HepG2 (cell line): ENCODE results near the gene C5orf15. TPM values are rescaled to one million over a fixed set of nuclear protein-coding genes. Genes with fewer than 3 reads are reported as not detected.

Experiments
- ATAC-seq: fragments of 200-7000 bp; cut with Tn5 transposase; 3 replicates; pipeline ENCODE4 v1.9.1; 2020; ENCODE audit warnings: mild to moderate bottlenecking, moderate library complexity
- BruUV-seq: library from RNA; stranded (reverse); fragments of 400-500 nt; replicated peaks from 2 replicates; lab custom pipeline; 2021; lab: Mats Ljungman, UMichigan
- CTCF ChIA-PET: fragments of 300-600 bp; formaldehyde crosslinking; extraction: SDS; loops from one replicate; lab custom pipeline; 2021; ENCODE audit warnings: low total read pairs, inconsistent platforms, low intra/inter-chr PET ratio; lab: Yijun Ruan, JAX
- POLR2A ChIA-PET: fragments of 350-600 bp; sonication (Branson Sonifier 250); formaldehyde crosslinking; loops from one replicate; lab custom pipeline; 2020; ENCODE audit warnings: antibody characterized with exemption, inconsistent platforms; lab: Yijun Ruan, JAX
- DNase-seq: peaks from one replicate; pipeline ENCODE4 v3.0.0-alpha.2; 2015; ENCODE audit warnings: low spot score
- FAIRE-seq: peaks from 3 replicates; lab custom pipeline; 2011; peaks lifted over from hg19 to GRCh38; lab: Jason Lieb, UNC
- H2AFZ ChIP-seq: one replicate; pipeline ENCODE4 v1.6.1; 2011; ENCODE audit warnings: low read length, inconsistent platforms
- H3K27ac ChIP-seq: fragments of 300-600 bp; 3 replicates; pipeline ENCODE4 v1.8.0; 2011; ENCODE audit warnings: mixed run types, mild to moderate bottlenecking, mixed read lengths, low read length, inconsistent platforms; ENCODE audit not compliant: insufficient read depth; ENCODE audit errors: extremely low read length
- H3K27me3 ChIP-seq, 2 experiments: fragments of 200-600 bp in 1 of 2; 2 replicates in 1 of 2; 3 replicates in 1 of 2; pipeline versions ENCODE4 v1.6.0 to v1.8.0; 2011; ENCODE audit warnings: low read length in 2 of 2, mild to moderate bottlenecking in 2 of 2, moderate library complexity in 2 of 2, inconsistent platforms in 1 of 2; ENCODE audit not compliant: insufficient read depth in 2 of 2, control insufficient read depth in 1 of 2
- H3K36me3 ChIP-seq, 2 experiments: fragments of 200-600 bp in 1 of 2; replicated peaks in 1 of 2; 2 replicates in 1 of 2; 3 replicates in 1 of 2; pipeline versions ENCODE4 v1.5.1 to v1.8.0; 2011; ENCODE audit warnings: low read length in 2 of 2, inconsistent platforms in 1 of 2; ENCODE audit not compliant: insufficient read depth in 2 of 2, control insufficient read depth in 1 of 2
- H3K4me1 ChIP-seq: 2 replicates; pipeline ENCODE4 v1.5.1; 2012; ENCODE audit warnings: low read length, inconsistent platforms; ENCODE audit not compliant: insufficient read depth
- H3K4me2 ChIP-seq: 2 replicates; pipeline ENCODE4 v1.6.0; 2011; ENCODE audit warnings: low read depth, low read length, inconsistent platforms
- H3K4me3 ChIP-seq, 3 experiments: fragments of 200-600 bp in 1 of 3; sonication (generic), shearing (Covaris generic) in 1 of 3; replicated peaks in 1 of 3; 2 replicates each; pipeline ENCODE4 v1.5.1; 2011 to 2016; ENCODE audit warnings: low read length in 3 of 3, inconsistent platforms in 2 of 3, low read depth in 2 of 3, mild to moderate bottlenecking in 2 of 3, control low read depth in 1 of 3, mixed read lengths in 1 of 3; ENCODE audit not compliant: insufficient read depth in 1 of 3
- H3K79me2 ChIP-seq: one replicate; pipeline ENCODE4 v1.6.1; 2011; ENCODE audit warnings: low read length, inconsistent platforms; ENCODE audit not compliant: insufficient read depth
- H3K9ac ChIP-seq: 2 replicates; pipeline ENCODE4 v1.6.0; 2011; ENCODE audit warnings: mild to moderate bottlenecking, low read depth, low read length, inconsistent platforms; ENCODE audit not compliant: insufficient read depth
- H3K9me3 ChIP-seq: 2 replicates; pipeline ENCODE4 v1.5.1; 2012; ENCODE audit warnings: mild to moderate bottlenecking, low read length
- H4K20me1 ChIP-seq: 2 replicates; pipeline ENCODE4 v1.6.0; 2011; ENCODE audit warnings: inconsistent platforms, mild to moderate bottlenecking, low read length, moderate library complexity; ENCODE audit not compliant: insufficient read depth
- ZNF510 ChIP-seq: sonication (generic); formaldehyde crosslinking; IDR thresholded peaks from 2 replicates; pipeline ENCODE4 v1.4.0; 2020; ENCODE audit warnings: low read depth, mild to moderate bottlenecking, missing genetic modification reagents
- ZNF678 ChIP-seq: sonication (generic); formaldehyde crosslinking; IDR thresholded peaks from 2 replicates; pipeline ENCODE4 v1.4.0; 2020; ENCODE audit warnings: mild to moderate bottlenecking, missing genetic modification reagents
- WGBS: methylation state at CpG from one replicate; pipeline ENCODE4 v1.1.6; 2017; ENCODE audit warnings: low lambda C conversion rate; 5-methylcytosine and 5-hydroxymethylcytosine counted together
- in situ Hi-C: cut with HindIII; loops from 2 replicates; pipeline ENCODE4 v1.10.0; 2017; ENCODE audit warnings: low pct_unique_long_range_greater_than_20kb; ENCODE audit not compliant: extremely low pct_ligation_motif_present
- intact Hi-C: fragments of 100-400 bp; cut with micrococcal nuclease; formaldehyde crosslinking; loops from one replicate; pipeline ENCODE4 v1.10.0; 2022; ENCODE audit not compliant: unreplicated experiment
- polyA plus RNA-seq, 8 experiments: library from polyadenylated mRNA; depleted of rRNA in 3 of 8; stranded (reverse) in 7 of 8; unstranded in 1 of 8; fragments of >200 nt; fragmentation: Illumina TruSeq in 4 of 8; extraction: Trizol in 4 of 8; gene quantifications; 2 replicates each; pipeline versions ENCODE4 v1.2.1 to v1.2.3, GENCODE V29; 2011 to 2016; ENCODE audit warnings: low read depth in 4 of 8, missing spikeins in 1 of 8, mixed read lengths in 1 of 8; ENCODE audit not compliant: insufficient read depth in 1 of 8
- total RNA-seq, 5 experiments: library from RNA; depleted of rRNA; stranded (reverse); fragments of >200 nt; fragmentation: Illumina TruSeq; extraction: Trizol; gene quantifications; 2 replicates each; pipeline ENCODE4 v1.2.3, GENCODE V29; 2016; ENCODE audit warnings: low read depth in 1 of 5
- TF ChIP-seq, protein P1 (sequence below): sonication (generic); formaldehyde crosslinking; IDR thresholded peaks from 2 replicates; pipeline ENCODE4 v1.5.0; 2020; ENCODE audit warnings: missing genetic modification reagents
- TF ChIP-seq, protein P2 (sequence below): sonication (generic); formaldehyde crosslinking; IDR thresholded peaks from 2 replicates; pipeline ENCODE4 v1.4.0; 2020; ENCODE audit warnings: missing genetic modification reagents

C5orf15 gene
- total and polyA plus RNA-seq, 2 of the 13 experiments (the other 11 are each of a cell fraction or from before 2014, with no cell fraction given): 58.5 to 82.7 TPM

GRCh38 chr5:133967698-133968203, 674 bp downstream of the C5orf15 start:
- peaks cover under 1 to 5% of the 10 kb centered on the region in 2 experiments; a peak in 4 of 5 replicates for H3K36me3 ChIP-seq
- peak overlapping the region; percentile 95 for H3K9ac ChIP-seq
- peak overlapping the region; percentile 90 for H3K4me2 ChIP-seq
- peak overlapping the region; percentile 93 for H3K27ac ChIP-seq
- 2% methylated on average over 12 of the region's 12 CpGs for WGBS
- H4K20me1 ChIP-seq: no peaks in the 10 kb centered on the region
- TF ChIP-seq, protein P1, sequence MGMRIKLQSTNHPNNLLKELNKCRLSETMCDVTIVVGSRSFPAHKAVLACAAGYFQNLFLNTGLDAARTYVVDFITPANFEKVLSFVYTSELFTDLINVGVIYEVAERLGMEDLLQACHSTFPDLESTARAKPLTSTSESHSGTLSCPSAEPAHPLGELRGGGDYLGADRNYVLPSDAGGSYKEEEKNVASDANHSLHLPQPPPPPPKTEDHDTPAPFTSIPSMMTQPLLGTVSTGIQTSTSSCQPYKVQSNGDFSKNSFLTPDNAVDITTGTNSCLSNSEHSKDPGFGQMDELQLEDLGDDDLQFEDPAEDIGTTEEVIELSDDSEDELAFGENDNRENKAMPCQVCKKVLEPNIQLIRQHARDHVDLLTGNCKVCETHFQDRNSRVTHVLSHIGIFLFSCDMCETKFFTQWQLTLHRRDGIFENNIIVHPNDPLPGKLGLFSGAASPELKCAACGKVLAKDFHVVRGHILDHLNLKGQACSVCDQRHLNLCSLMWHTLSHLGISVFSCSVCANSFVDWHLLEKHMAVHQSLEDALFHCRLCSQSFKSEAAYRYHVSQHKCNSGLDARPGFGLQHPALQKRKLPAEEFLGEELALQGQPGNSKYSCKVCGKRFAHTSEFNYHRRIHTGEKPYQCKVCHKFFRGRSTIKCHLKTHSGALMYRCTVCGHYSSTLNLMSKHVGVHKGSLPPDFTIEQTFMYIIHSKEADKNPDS (CRISPR knock-in tag): 0 out of 2 replicates have a peak, but pooled peaks have one; percentile 9
- TF ChIP-seq ZNF510 (CRISPR knock-in tag) (0 out of 2 replicates have a peak, but pooled peaks have one; percentile 38), ZNF678 (CRISPR knock-in tag) (0 out of 2 replicates have a peak, but pooled peaks have one; percentile 2)
- TF ChIP-seq, protein P2, sequence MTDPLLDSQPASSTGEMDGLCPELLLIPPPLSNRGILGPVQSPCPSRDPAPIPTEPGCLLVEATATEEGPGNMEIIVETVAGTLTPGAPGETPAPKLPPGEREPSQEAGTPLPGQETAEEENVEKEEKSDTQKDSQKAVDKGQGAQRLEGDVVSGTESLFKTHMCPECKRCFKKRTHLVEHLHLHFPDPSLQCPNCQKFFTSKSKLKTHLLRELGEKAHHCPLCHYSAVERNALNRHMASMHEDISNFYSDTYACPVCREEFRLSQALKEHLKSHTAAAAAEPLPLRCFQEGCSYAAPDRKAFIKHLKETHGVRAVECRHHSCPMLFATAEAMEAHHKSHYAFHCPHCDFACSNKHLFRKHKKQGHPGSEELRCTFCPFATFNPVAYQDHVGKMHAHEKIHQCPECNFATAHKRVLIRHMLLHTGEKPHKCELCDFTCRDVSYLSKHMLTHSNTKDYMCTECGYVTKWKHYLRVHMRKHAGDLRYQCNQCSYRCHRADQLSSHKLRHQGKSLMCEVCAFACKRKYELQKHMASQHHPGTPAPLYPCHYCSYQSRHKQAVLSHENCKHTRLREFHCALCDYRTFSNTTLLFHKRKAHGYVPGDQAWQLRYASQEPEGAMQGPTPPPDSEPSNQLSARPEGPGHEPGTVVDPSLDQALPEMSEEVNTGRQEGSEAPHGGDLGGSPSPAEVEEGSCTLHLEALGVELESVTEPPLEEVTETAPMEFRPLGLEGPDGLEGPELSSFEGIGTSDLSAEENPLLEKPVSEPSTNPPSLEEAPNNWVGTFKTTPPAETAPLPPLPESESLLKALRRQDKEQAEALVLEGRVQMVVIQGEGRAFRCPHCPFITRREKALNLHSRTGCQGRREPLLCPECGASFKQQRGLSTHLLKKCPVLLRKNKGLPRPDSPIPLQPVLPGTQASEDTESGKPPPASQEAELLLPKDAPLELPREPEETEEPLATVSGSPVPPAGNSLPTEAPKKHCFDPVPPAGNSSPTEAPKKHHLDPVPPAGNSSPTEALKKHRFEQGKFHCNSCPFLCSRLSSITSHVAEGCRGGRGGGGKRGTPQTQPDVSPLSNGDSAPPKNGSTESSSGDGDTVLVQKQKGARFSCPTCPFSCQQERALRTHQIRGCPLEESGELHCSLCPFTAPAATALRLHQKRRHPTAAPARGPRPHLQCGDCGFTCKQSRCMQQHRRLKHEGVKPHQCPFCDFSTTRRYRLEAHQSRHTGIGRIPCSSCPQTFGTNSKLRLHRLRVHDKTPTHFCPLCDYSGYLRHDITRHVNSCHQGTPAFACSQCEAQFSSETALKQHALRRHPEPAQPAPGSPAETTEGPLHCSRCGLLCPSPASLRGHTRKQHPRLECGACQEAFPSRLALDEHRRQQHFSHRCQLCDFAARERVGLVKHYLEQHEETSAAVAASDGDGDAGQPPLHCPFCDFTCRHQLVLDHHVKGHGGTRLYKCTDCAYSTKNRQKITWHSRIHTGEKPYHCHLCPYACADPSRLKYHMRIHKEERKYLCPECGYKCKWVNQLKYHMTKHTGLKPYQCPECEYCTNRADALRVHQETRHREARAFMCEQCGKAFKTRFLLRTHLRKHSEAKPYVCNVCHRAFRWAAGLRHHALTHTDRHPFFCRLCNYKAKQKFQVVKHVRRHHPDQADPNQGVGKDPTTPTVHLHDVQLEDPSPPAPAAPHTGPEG (CRISPR knock-in tag): no peak
- peaks cover 53% of the 10 kb centered on the region for H3K4me1 ChIP-seq
- no TSS peak for BruUV-seq
- in situ Hi-C loops: no loop called here
- no peaks in the 10 kb centered on the region for H3K9me3 ChIP-seq
- CTCF ChIA-PET: no interaction called here
- peak; percentile 34 for ATAC-seq
- POLR2A ChIA-PET: interaction anchor here (1.0 kb wide), 1 partner anchor 37 kb away, joined by 4 read pairs; no protein-coding TSS in a partner anchor
- FAIRE-seq: no peak
- no peaks in the 10 kb centered on the region; a peak in 1 of 5 replicates for H3K27me3 ChIP-seq
- DNase-seq: no peak
- no peak overlapping the region for H2AFZ ChIP-seq
- intact Hi-C loops: no loop called here
- peak overlapping the region; percentile 80 to 98 (median 93) for H3K4me3 ChIP-seq
- peaks cover 54% of the 10 kb centered on the region for H3K79me2 ChIP-seq
